NCI-H187 (cell line): Measurements from ENCODE around the gene LENG1.
"Not testable (repeated sequence)": the region's sequence is repeated elsewhere in the genome, so short reads cannot be mapped to it uniquely, and the experiment has no call there.

ENCODE experiments used
- DNase-seq, 2 experiments: peaks; one replicate each; lab custom pipeline; 2025; lab: John Stamatoyannopoulos, UW

Gene LENG1

GRCh38 chr19:54159352-54160181, at the start of gene LENG1:
TSS of gene LENG1 (minus strand) at chr19:54159721. CDS start at chr19:54159695, 26 bp downstream.
- DNase-seq, result peak; percentile 99

GRCh38 chr19:54208784-54209057, 49.2 kb upstream of the LENG1 start:
- DNase-seq, result no peak

- DNase-seq, result no peak
These were observed 48.7 kb upstream of the LENG1 start for GRCh38 chr19:54207983-54208783.

GRCh38 chr19:54207676-54207982, 48.1 kb upstream of the LENG1 start:
- no peak for DNase-seq

GRCh38 chr19:54207193-54207592, 47.7 kb upstream of the LENG1 start:
- DNase-seq, result not testable (repeated sequence)

- no peak for DNase-seq
These were observed 47.3 kb upstream of the LENG1 start for GRCh38 chr19:54206831-54207177.

- no peak for DNase-seq
These were observed 46.7 kb upstream of the LENG1 start for GRCh38 chr19:54206030-54206830.

GRCh38 chr19:54204767-54205468, 45.4 kb upstream of the LENG1 start:
- no peak for DNase-seq

GRCh38 chr19:54203151-54203611, 43.7 kb upstream of the LENG1 start:
- DNase-seq, result no peak

- no peak for DNase-seq
These were observed 42.5 kb upstream of the LENG1 start for GRCh38 chr19:54201980-54202379.

GRCh38 chr19:54201172-54201701, 41.7 kb upstream of the LENG1 start:
- no peak for DNase-seq

- DNase-seq, result no peak
These were observed 39.9 kb upstream of the LENG1 start for GRCh38 chr19:54199401-54199800.

GRCh38 chr19:54197121-54197520, 37.6 kb upstream of the LENG1 start:
- DNase-seq, result no peak

- DNase-seq, result no peak
These were observed 37.0 kb upstream of the LENG1 start for GRCh38 chr19:54196536-54196935.

GRCh38 chr19:54194463-54194862, 34.9 kb upstream of the LENG1 start:
- not testable (repeated sequence) for DNase-seq

- DNase-seq, result no peak
These were observed 33.5 kb upstream of the LENG1 start for GRCh38 chr19:54193011-54193410.

GRCh38 chr19:54191811-54192453, 32.4 kb upstream of the LENG1 start:
- DNase-seq, result no peak

- peak; percentile 78 to 87 for DNase-seq
These were observed 31.7 kb upstream of the LENG1 start, which contains the start of gene TSEN34 for GRCh38 chr19:54191011-54191810. TSS of gene TSEN34 (plus strand) at chr19:54191308. CDS start at chr19:54191365, 57 bp downstream.

- peak; percentile 98 to 99 for DNase-seq
These were observed 31.0 kb upstream of the LENG1 start for GRCh38 chr19:54190503-54191010.
